ENCODE measurements around the gene HMCN2.

- no peak for TF ChIP-seq CTCF (IDR thresholded peaks at IDR 0.05)
- no peak for TF ChIP-seq ZFX (IDR thresholded peaks at IDR 0.05; ENCODE audit: borderline replicate concordance)
Measured at GRCh38 chr9:130473566-130473965, 208.0 kb downstream of the HMCN2 start.

Data from 22Rv1 (cell line).